ENCODE data around the gene ANTXR1. TPM values are rescaled to one million over a fixed set of nuclear protein-coding genes. Genes with fewer than 3 reads are reported as not detected.

ANTXR1 gene
- total RNA-seq, 1 experiment from 2014 or later = 48.3 TPM

DNA sequence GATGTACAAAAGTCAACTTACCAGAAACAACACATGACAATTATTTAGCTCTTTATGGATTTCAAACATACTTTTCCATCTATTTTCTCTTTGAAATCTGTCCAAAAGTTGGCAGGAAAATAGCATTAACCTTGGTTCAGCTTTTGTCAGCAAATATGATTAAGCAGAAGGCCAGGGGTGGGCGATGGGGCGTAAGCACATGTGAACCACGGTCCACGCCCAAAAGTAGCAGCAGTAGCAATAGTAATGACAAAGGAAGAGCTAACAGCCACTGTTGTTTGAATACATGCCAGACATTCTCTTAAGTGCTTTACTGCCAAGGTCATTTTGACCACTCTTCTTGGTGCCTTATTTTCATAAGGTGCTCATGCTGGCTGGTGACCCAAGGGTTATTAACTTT lies 73.5 kb downstream of the ANTXR1 start:
- Histone ChIP-seq H3K79me2 (ENCODE audit: low read depth) (no peaks in the 10 kb centered on the region), H4K20me1 (ENCODE audit: insufficient read depth) (no peaks in the 10 kb centered on the region), H3K4me3 (no peak overlapping the region), H3K4me2 (no peak overlapping the region), H3K9me2 (ENCODE audit: insufficient read depth) (no peaks in the 10 kb centered on the region), H3F3A (ENCODE audit: insufficient read depth, low read depth) (peaks cover 11% of the 10 kb centered on the region; the same call in 1 of the 2 replicates), H3K9me3 (ENCODE audit: insufficient read depth, low read depth) (no peaks in the 10 kb centered on the region), H3K27ac (no peak overlapping the region), H2AFZ (no peak overlapping the region), H3K4me1 (replicated peaks; ENCODE audit: insufficient read depth) (peaks cover 18% of the 10 kb centered on the region), H3K36me3 (ENCODE audit: low read depth) (no peaks in the 10 kb centered on the region; the same call in 1 of the 2 replicates), H3K27me3 (ENCODE audit: insufficient read depth, low read depth) (no peaks in the 10 kb centered on the region)
- TF ChIP-seq, protein P1, sequence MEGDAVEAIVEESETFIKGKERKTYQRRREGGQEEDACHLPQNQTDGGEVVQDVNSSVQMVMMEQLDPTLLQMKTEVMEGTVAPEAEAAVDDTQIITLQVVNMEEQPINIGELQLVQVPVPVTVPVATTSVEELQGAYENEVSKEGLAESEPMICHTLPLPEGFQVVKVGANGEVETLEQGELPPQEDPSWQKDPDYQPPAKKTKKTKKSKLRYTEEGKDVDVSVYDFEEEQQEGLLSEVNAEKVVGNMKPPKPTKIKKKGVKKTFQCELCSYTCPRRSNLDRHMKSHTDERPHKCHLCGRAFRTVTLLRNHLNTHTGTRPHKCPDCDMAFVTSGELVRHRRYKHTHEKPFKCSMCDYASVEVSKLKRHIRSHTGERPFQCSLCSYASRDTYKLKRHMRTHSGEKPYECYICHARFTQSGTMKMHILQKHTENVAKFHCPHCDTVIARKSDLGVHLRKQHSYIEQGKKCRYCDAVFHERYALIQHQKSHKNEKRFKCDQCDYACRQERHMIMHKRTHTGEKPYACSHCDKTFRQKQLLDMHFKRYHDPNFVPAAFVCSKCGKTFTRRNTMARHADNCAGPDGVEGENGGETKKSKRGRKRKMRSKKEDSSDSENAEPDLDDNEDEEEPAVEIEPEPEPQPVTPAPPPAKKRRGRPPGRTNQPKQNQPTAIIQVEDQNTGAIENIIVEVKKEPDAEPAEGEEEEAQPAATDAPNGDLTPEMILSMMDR (conservative IDR thresholded peaks at IDR 0.05) = no peak
- no peak for TF ChIP-seq EZH2 (IDR thresholded peaks at IDR 0.05; ENCODE audit: low read depth)
- POLR2A ChIA-PET (ENCODE audit: unreplicated experiment) = interaction anchor here (0.5 kb wide), 1 partner anchor 11 kb away, joined by 7 read pairs; no protein-coding TSS in a partner anchor
- CTCF ChIA-PET = no interaction called here
- no TSS peak for BruUV-seq (replicated peaks)
- DNase-seq = no peak
- intact Hi-C loops (cut with micrococcal nuclease; ENCODE audit: unreplicated experiment) = no loop called here

- no peak for TF ChIP-seq EZH2 (IDR thresholded peaks at IDR 0.05; ENCODE audit: low read depth)
- TF ChIP-seq, protein P1 (conservative IDR thresholded peaks at IDR 0.05) = no peak
- Histone ChIP-seq H4K20me1 (ENCODE audit: insufficient read depth) (no peaks in the 10 kb centered on the region), H3K79me2 (ENCODE audit: low read depth) (no peaks in the 10 kb centered on the region), H3K27me3 (ENCODE audit: insufficient read depth, low read depth) (no peaks in the 10 kb centered on the region), H3K36me3 (ENCODE audit: low read depth) (no peaks in the 10 kb centered on the region; the same call in 1 of the 2 replicates), H3K9me3 (ENCODE audit: insufficient read depth, low read depth) (no peaks in the 10 kb centered on the region), H3K4me1 (replicated peaks; ENCODE audit: insufficient read depth) (peaks cover 13% of the 10 kb centered on the region), H2AFZ (no peak overlapping the region), H3K9me2 (ENCODE audit: insufficient read depth) (no peaks in the 10 kb centered on the region), H3K27ac (no peak overlapping the region), H3F3A (ENCODE audit: insufficient read depth, low read depth) (peaks cover 4% of the 10 kb centered on the region; the same call in 1 of the 2 replicates), H3K4me2 (no peak overlapping the region), H3K4me3 (no peak overlapping the region)
- DNase-seq = no peak
- no TSS peak for BruUV-seq (replicated peaks)
- POLR2A ChIA-PET (ENCODE audit: unreplicated experiment) = interaction anchor here (0.5 kb wide), 1 partner anchor 12 kb away, joined by 7 read pairs; no protein-coding TSS in a partner anchor
- intact Hi-C loops (cut with micrococcal nuclease; ENCODE audit: unreplicated experiment) = no loop called here
- CTCF ChIA-PET = no interaction called here
These were observed 74.4 kb downstream of the ANTXR1 start for GRCh38 chr2:69087211-69087911.

DNA sequence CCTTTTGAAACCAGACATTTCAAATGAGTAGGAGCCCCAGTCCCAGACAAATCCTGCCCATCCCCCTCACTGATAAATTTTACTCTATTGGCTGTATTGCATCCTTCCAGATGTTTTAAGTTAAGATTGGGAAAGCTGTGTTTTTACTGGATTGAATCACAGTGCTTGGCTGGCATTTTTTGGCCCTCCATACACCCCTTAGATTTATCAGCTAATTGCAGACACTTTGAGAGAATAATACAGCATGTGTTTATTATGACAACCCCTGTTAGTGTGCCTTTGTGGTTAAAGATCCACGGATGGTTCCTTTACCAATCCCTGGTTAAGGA lies 74.9 kb downstream of the ANTXR1 start:
- BruUV-seq (replicated peaks) = no TSS peak
- Histone ChIP-seq H2AFZ (no peak overlapping the region), H3K4me3 (no peak overlapping the region), H3K9me3 (ENCODE audit: insufficient read depth, low read depth) (no peaks in the 10 kb centered on the region), H3K79me2 (ENCODE audit: low read depth) (no peaks in the 10 kb centered on the region), H3F3A (ENCODE audit: insufficient read depth, low read depth) (no peaks in the 10 kb centered on the region), H4K20me1 (ENCODE audit: insufficient read depth) (no peaks in the 10 kb centered on the region), H3K9me2 (ENCODE audit: insufficient read depth) (no peaks in the 10 kb centered on the region), H3K27me3 (ENCODE audit: insufficient read depth, low read depth) (no peaks in the 10 kb centered on the region), H3K4me2 (no peak overlapping the region), H3K27ac (no peak overlapping the region), H3K4me1 (replicated peaks; ENCODE audit: insufficient read depth) (peaks cover 8% of the 10 kb centered on the region), H3K36me3 (ENCODE audit: low read depth) (no peaks in the 10 kb centered on the region; the same call in 1 of the 2 replicates)
- ChIA-PET POLR2A (ENCODE audit: unreplicated experiment) (no interaction called here), CTCF (no interaction called here)
- DNase-seq = no peak
- TF ChIP-seq EZH2 (IDR thresholded peaks at IDR 0.05; ENCODE audit: low read depth) = no peak
- TF ChIP-seq, protein P1 (conservative IDR thresholded peaks at IDR 0.05) = no peak
- intact Hi-C loops (cut with micrococcal nuclease; ENCODE audit: unreplicated experiment) = no loop called here
